Tibial artery (tissue), 4 donors: Measurements from ENCODE around the gene MIGA2.

Experiments
- DNase-seq, 2 donors: peaks; one replicate each; pipeline ENCODE4 v3.0.0-alpha.2; 2019
- H3K27ac ChIP-seq, 2 donors: fragments of 200-600 bp; sonication (generic) in 1 of 2; 1 replicate in 1 of 2; 2 replicates in 1 of 2; pipeline ENCODE4 v1.5.1; 2018 to 2019; ENCODE audit warnings: mild to moderate bottlenecking in 1 of 2
- H3K27me3 ChIP-seq, 2 donors: fragments of 200-600 bp; sonication (generic) in 1 of 2; one replicate each; pipeline versions ENCODE4 v1.5.1 to v1.6.0; 2016 to 2019
- H3K36me3 ChIP-seq, 3 donors: fragments of 200-600 bp; sonication (generic) in 2 of 3; one replicate each; pipeline ENCODE4 v1.5.1; 2016 to 2019; ENCODE audit warnings: mild to moderate bottlenecking in 2 of 3
- H3K4me1 ChIP-seq, 4 donors: fragments of 200-600 bp; sonication (generic) in 2 of 4; 1 replicate in 3 of 4; 2 replicates in 1 of 4; pipeline ENCODE4 v1.5.1; 2016 to 2019
- H3K4me3 ChIP-seq, 2 donors: fragments of 200-600 bp; sonication (generic) in 1 of 2; 1 replicate in 1 of 2; 2 replicates in 1 of 2; pipeline ENCODE4 v1.5.1; 2018 to 2019; ENCODE audit warnings: mild to moderate bottlenecking in 2 of 2
- H3K9me3 ChIP-seq, 3 donors: fragments of 200-600 bp; sonication (generic) in 1 of 3; one replicate each; pipeline ENCODE4 v1.5.1; 2016 to 2019
- intact Hi-C: fragments of 100-400 bp; cut with DNase I; formaldehyde crosslinking; loops from one replicate; pipeline ENCODE4 v1.15.0; 2023; ENCODE audit warnings: low total_unique reads
- TF ChIP-seq, protein P1 (sequence below), 2 experiments: fragments of 200-600 bp in 1 of 2; fragments of 450-650 bp in 1 of 2; IDR thresholded peaks; one replicate each; pipeline ENCODE4 v1.5.1; 2017 to 2019; ENCODE audit warnings: antibody characterized with exemption in 2 of 2, mild to moderate bottlenecking in 1 of 2, moderate library complexity in 1 of 2

MIGA2 gene

GRCh38 chr9:129100383-129101169 lies 64.2 kb downstream of the MIGA2 start:
- no peak overlapping the region for H3K27ac ChIP-seq
- DNase-seq, result no peak
- H3K4me3 ChIP-seq, result no peak overlapping the region
- intact Hi-C loops, result no loop called here
- TF ChIP-seq, protein P1, sequence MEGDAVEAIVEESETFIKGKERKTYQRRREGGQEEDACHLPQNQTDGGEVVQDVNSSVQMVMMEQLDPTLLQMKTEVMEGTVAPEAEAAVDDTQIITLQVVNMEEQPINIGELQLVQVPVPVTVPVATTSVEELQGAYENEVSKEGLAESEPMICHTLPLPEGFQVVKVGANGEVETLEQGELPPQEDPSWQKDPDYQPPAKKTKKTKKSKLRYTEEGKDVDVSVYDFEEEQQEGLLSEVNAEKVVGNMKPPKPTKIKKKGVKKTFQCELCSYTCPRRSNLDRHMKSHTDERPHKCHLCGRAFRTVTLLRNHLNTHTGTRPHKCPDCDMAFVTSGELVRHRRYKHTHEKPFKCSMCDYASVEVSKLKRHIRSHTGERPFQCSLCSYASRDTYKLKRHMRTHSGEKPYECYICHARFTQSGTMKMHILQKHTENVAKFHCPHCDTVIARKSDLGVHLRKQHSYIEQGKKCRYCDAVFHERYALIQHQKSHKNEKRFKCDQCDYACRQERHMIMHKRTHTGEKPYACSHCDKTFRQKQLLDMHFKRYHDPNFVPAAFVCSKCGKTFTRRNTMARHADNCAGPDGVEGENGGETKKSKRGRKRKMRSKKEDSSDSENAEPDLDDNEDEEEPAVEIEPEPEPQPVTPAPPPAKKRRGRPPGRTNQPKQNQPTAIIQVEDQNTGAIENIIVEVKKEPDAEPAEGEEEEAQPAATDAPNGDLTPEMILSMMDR (IDR thresholded peaks at IDR 0.05), result no peak
- H3K9me3 ChIP-seq, result no peaks in the 10 kb centered on the region
- H3K36me3 ChIP-seq, result peaks cover 23 to 86% (median 41%) of the 10 kb centered on the region in 3 donors
- H3K4me1 ChIP-seq, result no peaks in the 10 kb centered on the region
- H3K27me3 ChIP-seq, result no peaks in the 10 kb centered on the region

- no peak overlapping the region for H3K4me3 ChIP-seq
- intact Hi-C loops, result no loop called here
- peaks cover 18 to 86% (median 41%) of the 10 kb centered on the region in 3 donors for H3K36me3 ChIP-seq
- no peak for DNase-seq
- no peaks in the 10 kb centered on the region for H3K4me1 ChIP-seq
- H3K9me3 ChIP-seq, result no peaks in the 10 kb centered on the region
- no peaks in the 10 kb centered on the region for H3K27me3 ChIP-seq
- TF ChIP-seq, protein P1 (IDR thresholded peaks at IDR 0.05), result no peak
- H3K27ac ChIP-seq, result no peak overlapping the region
Observed at GRCh38 chr9:129101279-129101678, 64.9 kb downstream of the MIGA2 start.

DNA sequence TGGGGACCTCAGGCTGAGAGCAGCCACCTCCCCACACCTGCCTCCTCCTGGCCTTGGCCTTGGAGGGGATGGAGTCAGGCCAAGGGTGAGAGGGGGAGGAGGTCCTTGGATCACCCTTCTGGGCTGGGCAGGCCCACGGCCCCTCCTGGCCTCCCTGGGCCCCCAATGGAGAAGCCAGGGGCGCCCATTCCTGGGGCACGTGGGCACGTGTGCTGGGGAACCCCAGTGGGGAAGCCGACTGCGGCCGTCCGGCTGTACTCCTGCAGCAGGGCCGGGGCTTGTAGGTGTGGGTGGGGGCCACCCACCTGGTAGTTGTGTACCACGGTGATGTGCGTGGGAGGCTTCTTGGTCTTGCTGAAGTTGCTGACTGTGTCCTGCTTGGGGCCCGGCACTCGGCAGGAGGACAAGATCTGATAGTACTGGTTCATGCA lies 65.7 kb downstream of the MIGA2 start:
- Histone ChIP-seq H3K9me3 (no peaks in the 10 kb centered on the region), H3K27me3 (no peaks in the 10 kb centered on the region), H3K4me1 (no peaks in the 10 kb centered on the region), H3K4me3 (no peak overlapping the region), H3K27ac (no peak overlapping the region), H3K36me3 (peaks cover 13 to 86% (median 41%) of the 10 kb centered on the region in 3 donors)
- DNase-seq, result no peak
- intact Hi-C loops, result no loop called here
- TF ChIP-seq, protein P1 (IDR thresholded peaks at IDR 0.05), result no peak

GRCh38 chr9:129102791-129103594 lies 66.6 kb downstream of the MIGA2 start:
- Histone ChIP-seq H3K9me3 (no peaks in the 10 kb centered on the region), H3K27me3 (no peaks in the 10 kb centered on the region), H3K27ac (no peak overlapping the region), H3K4me3 (no peak overlapping the region), H3K4me1 (peaks cover 0 to under 1% (median under 1%) of the 10 kb centered on the region in 4 donors), H3K36me3 (peaks cover 12 to 86% (median 41%) of the 10 kb centered on the region in 3 donors)
- TF ChIP-seq, protein P1 (IDR thresholded peaks at IDR 0.05), result peak; percentile 16 to 34
- intact Hi-C loops, result no loop called here
- DNase-seq, result no peak

- intact Hi-C loops, result no loop called here
- no peak overlapping the region for H3K4me3 ChIP-seq
- H3K36me3 ChIP-seq, result peaks cover 6 to 86% (median 36%) of the 10 kb centered on the region in 3 donors
- H3K27me3 ChIP-seq, result no peaks in the 10 kb centered on the region
- peaks cover 0 to 7% (median 3%) of the 10 kb centered on the region in 4 donors for H3K4me1 ChIP-seq
- no peak overlapping the region for H3K27ac ChIP-seq
- TF ChIP-seq, protein P1 (IDR thresholded peaks at IDR 0.05), result no peak
- no peak for DNase-seq
- H3K9me3 ChIP-seq, result no peaks in the 10 kb centered on the region
Observed at GRCh38 chr9:129103595-129103965, 67.2 kb downstream of the MIGA2 start.
